Glomerular visceral epithelial cell (primary cell): ENCODE measurements around the gene TNIK.

Experiments
- DNase-seq: peaks from one replicate; pipeline ENCODE4 v3.0.0-alpha.2; 2016; ENCODE audit errors: extremely low spot score

Gene TNIK

DNA sequence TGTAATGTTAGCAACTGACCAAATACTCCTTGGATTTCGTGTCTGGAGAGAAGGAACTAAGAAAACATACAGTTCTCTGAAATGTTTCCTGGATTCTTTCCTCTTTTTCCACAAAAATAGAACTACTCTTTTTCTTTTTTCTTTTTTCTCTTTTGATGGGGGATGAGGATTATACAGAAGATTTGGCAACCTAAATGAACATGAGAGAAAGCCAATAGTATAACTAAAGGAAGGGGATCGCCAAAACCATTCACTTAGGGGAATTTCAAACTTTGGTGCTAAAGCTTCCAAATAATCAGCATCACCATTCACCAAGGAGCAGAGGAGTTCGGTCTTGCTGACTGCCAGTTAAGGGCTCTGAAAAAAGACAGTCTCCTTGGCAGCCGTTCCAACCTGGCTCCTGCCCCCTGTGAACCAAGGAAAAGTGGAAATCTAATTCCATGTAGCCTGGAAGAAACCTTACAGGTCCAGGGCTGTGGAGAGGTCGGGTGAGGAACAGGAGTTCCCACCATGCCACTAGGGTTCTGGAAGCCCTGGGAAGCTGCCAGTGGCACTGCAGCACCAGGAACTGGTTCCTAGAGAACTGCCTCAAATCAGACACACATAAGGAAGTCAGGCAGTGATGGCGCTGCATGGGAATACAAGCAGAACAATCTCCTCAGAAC, 176.9 kb downstream of the TNIK start:
- no peak for DNase-seq

DNA sequence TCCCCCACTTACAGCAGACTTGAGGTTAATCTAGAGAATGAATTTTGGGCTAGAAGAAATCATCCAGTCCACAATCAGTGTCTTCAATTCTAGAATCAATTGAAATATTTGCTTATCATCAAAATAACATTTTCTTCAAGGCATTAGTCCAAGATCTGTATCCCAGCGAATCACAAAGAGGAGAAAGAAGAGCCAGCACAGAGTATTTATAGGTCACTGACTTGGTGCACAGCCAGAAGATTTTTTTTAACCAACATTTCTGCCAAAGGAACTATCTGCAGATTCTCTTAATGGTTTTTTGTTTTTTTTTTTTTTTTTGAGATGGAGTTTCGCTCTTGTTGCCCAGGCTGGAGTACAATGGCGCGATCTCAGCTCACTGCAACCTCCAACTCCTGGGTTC, 178.2 kb downstream of the TNIK start:
- DNase-seq, result peak; percentile 53

GRCh38 chr3:171281256-171281992, 178.8 kb downstream of the TNIK start:
- no peak for DNase-seq

GRCh38 chr3:171279972-171280371, 180.2 kb downstream of the TNIK start:
- no peak for DNase-seq

- DNase-seq, result no peak
These were observed 182.0 kb downstream of the TNIK start for GRCh38 chr3:171278299-171278590.

- no peak for DNase-seq
These were observed 182.5 kb downstream of the TNIK start for GRCh38 chr3:171277456-171278298.

- no peak for DNase-seq
These were observed 183.3 kb downstream of the TNIK start for GRCh38 chr3:171276923-171277322.

DNA sequence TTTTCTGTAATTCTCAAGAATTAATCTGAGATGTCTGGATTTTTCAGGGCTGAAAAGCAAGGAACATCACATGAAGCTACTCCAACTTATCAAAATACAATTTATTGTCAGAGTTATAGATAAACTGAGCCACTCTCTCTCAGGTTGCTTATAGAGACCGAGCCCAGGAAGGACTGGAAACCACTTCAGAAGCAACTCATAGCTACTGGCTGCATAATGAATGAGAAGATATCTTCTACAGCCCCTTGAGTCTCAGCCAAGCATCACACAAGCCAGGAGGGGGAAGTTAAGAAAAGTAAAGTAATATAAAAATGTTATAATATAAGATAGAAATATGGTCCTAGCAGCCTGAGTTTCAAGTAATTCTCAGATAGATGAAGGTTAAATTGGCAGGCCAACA, 186.0 kb downstream of the TNIK start:
- DNase-seq, result no peak

GRCh38 chr3:171270541-171270940, 189.7 kb downstream of the TNIK start:
- no peak for DNase-seq

DNA sequence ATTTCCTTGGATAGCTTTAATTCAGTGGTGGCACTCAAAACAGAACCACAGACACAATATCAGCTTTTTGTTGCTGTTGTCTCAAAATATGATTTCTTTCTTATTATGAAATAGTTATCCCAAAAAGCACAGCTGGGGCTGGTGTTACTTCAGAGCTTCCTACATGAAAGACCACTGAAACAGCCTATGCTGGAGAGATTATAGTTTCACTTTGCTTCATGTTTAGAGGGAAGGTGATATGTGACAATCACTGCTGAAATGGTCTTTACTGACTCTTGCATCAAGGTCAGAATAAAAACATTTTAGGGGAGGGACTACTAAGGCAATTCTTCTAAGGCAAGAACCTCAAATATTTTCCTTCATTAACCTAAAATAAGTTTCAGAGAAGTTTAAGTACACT, 190.7 kb downstream of the TNIK start:
- DNase-seq, result no peak

- DNase-seq, result no peak
These were observed 191.5 kb downstream of the TNIK start for GRCh38 chr3:171268677-171269076.

GRCh38 chr3:171267104-171267503, 193.1 kb downstream of the TNIK start:
- DNase-seq, result no peak

DNA sequence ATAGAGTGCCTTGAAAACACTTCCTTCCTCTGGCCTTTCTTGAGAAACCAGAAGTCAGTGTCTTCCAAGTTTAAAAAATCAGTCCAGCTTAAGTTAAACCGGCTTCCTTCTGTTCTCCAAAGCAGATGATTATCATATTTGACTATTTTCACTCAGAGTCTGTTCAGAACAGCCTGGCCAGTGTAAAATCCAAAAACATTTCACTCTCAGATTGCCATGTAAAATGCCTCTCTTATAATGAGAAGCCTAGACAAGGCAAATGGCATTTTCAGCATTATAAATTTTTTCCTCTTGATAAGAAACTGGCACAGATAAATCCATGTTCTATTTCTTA, 193.5 kb downstream of the TNIK start:
- DNase-seq, result no peak

DNA sequence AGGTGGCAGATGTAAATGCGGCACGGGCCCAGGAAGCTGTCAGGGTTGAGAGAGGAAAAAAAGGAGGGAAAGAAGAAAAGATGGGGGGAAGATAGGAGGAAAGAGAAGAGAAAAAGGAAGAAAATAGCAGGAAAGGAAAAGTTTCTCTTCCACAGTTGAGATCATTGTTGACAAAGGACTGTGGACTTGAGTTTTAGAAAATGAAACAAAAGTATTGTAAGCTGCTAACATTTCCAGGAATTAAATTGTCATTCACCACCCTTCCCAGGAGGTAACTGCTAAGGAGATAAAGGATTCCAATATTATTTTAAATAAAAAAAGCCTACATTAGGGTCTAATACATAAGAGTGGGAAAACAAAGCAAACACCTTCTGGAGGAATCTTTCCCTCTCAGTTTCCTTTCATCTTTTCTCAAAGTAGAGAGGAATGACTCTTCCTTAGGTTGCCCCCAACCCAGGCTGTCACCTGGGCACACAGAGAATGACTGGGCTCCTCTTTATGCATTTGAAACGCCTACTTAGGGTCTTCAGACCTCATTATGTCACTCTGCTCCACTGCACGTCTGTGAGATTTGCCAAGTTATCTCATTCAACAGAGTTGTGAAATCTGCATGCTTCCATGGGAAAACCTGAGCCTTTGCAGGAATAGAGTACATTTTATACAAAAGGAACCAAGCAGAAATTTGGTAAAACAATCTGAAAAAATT, 194.0 kb downstream of the TNIK start:
- DNase-seq, result no peak

DNA sequence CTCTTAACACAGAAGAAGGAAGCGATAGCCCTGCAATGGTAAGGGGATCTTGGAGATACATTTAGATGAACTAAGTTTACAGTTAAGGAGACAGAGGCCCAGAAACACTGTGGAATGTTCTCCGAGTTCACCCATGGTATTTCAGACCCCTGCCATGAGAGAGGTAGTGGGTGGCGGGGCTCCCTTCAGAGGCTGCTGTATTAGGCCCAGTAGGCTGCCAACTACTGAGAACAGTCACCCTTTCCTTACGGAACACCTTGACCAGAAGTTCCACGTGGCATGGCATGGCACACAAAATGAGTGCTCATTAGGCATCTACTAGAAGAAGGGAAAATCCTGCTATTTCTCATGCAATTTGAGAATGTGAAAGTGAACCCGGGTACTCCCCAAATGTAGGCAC, 195.4 kb downstream of the TNIK start:
- no peak for DNase-seq

- no peak for DNase-seq
These were observed 197.8 kb downstream of the TNIK start for GRCh38 chr3:171262431-171262830.

- DNase-seq, result peak; percentile 33
These were observed 198.7 kb downstream of the TNIK start for GRCh38 chr3:171261487-171261886.

DNA sequence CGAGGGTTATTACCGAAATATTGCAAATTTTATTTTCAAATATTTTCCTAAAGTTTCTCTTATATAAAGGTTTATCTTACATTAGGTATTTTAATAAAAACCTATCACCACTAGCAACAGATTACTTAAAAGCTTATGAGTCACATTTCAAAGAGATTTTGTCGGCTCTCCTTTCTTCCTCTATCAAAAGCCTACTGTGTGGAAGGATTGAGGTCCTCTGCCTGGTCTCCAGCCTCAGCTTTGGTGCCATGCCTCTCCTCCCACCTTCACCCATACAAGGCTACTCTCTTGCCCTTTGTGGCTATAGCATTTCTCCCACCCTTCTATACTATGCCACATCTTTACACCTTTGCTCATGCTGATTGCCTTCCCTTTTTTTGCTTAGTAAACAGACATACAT, 199.3 kb downstream of the TNIK start:
- no peak for DNase-seq

DNA sequence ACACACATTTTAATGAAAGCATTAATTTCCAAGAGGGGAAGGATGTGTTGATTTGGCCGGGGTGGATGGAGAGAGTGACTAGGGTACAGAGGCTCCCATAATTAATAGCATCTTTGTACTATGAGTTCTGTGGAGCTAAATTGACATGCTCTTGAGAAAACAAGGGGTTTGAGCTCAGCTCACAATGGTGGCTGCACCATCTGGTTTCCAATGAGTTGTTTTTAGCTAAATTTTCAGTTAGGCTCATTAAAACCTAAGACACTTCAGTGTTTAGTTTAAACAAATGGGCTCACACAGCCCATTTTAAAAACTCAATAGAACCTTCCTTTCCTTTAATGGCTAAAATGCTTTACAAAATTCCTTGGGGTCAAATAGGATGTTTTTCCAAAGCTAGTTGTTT, 199.7 kb downstream of the TNIK start:
- no peak for DNase-seq

- DNase-seq, result peak; percentile 24
These were observed 201.9 kb downstream of the TNIK start for GRCh38 chr3:171258316-171258715.

DNA sequence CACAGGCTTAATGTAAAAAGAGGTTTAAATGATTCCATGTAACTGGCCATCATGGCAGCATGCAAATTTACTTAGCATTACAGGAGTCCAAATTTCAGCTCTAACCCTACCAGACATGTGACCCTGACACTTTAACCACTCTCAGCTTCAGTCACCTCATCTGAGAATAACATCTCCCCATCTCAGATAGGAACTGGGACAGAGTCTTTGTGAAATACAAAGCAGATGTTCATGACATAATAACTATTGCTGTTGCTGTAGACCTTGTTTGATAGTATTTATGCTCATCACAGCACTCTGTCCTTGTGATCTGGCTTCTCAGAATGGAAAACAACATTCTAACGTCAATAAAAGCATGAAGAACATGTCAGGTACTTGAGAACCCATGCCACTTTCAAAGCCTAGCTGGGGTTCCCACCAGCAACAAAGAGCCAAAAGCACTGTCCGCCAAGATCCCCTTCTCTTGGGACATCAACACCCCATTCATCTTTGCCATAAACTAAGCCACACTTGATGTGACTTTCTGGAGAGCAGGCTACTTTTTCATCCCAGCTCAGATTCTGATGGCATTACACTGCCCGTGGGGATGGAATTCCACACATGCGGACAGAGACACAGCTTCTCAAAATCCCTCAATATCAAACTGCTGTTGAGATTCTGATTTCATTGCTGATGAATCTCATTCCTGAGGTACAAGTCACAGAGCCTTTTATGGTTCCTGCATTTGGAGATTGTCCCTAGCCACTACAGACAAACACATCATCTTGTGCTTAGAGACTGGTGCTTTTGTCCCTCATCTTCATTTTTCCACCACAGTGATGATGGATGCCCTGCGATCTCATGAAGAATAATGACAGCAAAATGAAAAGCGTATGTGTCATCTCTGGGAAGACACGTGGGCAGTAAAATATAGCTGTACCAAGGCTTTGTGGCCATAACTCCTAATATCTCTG, 202.7 kb downstream of the TNIK start:
- peak; percentile 53 for DNase-seq
